ENCODE measurements around the gene TEX2. TPM values are rescaled to one million over a fixed set of nuclear protein-coding genes. Genes with fewer than 3 reads are reported as not detected.

TEX2 gene
- total RNA-seq, 2 donors from 2014 or later, result 42.6 to 44.4 TPM

GRCh38 chr17:64218066-64218465, 45.0 kb downstream of the TEX2 start:
- no peaks in the 10 kb centered on the region for H3K9me3 ChIP-seq
- H3K27me3 ChIP-seq, result no peaks in the 10 kb centered on the region
- no peak overlapping the region for H3K4me3 ChIP-seq
- peak overlapping the region; percentile 71 to 77 for H3K27ac ChIP-seq
- DNase-seq (ENCODE audit: low spot score), result no peak
- peaks cover 10% of the 10 kb centered on the region for H3K36me3 ChIP-seq
- no peak for TF ChIP-seq CTCF (IDR thresholded peaks at IDR 0.05)
- peaks cover 0 to 44% of the 10 kb centered on the region in 2 donors for H3K4me1 ChIP-seq

- Histone ChIP-seq H3K36me3 (peaks cover 18% of the 10 kb centered on the region), H3K27ac (peak overlapping the region; percentile 71 to 77), H3K9me3 (no peaks in the 10 kb centered on the region), H3K27me3 (no peaks in the 10 kb centered on the region), H3K4me1 (peaks cover 0 to 44% of the 10 kb centered on the region in 2 donors), H3K4me3 (no peak overlapping the region)
- no peak for TF ChIP-seq CTCF (IDR thresholded peaks at IDR 0.05)
- DNase-seq (ENCODE audit: low spot score), result no peak
Measured at GRCh38 chr17:64217249-64217691, 45.8 kb downstream of the TEX2 start.

- Histone ChIP-seq H3K27me3 (no peaks in the 10 kb centered on the region), H3K4me3 (no peak overlapping the region), H3K4me1 (peaks cover 0 to 44% of the 10 kb centered on the region in 2 donors), H3K9me3 (no peaks in the 10 kb centered on the region), H3K27ac (peak overlapping the region; percentile 71 to 77), H3K36me3 (peaks cover 22% of the 10 kb centered on the region)
- TF ChIP-seq CTCF (IDR thresholded peaks at IDR 0.05), result peak in 1 of 2 donors; percentile 47
- DNase-seq (ENCODE audit: low spot score), result no peak
Measured at GRCh38 chr17:64216338-64217248, 46.5 kb downstream of the TEX2 start.

- no peak for TF ChIP-seq CTCF (IDR thresholded peaks at IDR 0.05)
- no peak for DNase-seq (ENCODE audit: low spot score)
- no peak overlapping the region for H3K4me3 ChIP-seq
- peaks cover 22% of the 10 kb centered on the region for H3K36me3 ChIP-seq
- no peaks in the 10 kb centered on the region for H3K27me3 ChIP-seq
- peaks cover 0 to 44% of the 10 kb centered on the region in 2 donors for H3K4me1 ChIP-seq
- H3K27ac ChIP-seq, result peak overlapping the region; percentile 71 to 77
- H3K9me3 ChIP-seq, result no peaks in the 10 kb centered on the region
Measured at GRCh38 chr17:64216000-64216337, 47.1 kb downstream of the TEX2 start.

- Histone ChIP-seq H3K4me3 (no peak overlapping the region), H3K36me3 (peaks cover 22% of the 10 kb centered on the region), H3K27me3 (no peaks in the 10 kb centered on the region), H3K9me3 (no peaks in the 10 kb centered on the region), H3K4me1 (peaks cover 0 to 44% of the 10 kb centered on the region in 2 donors), H3K27ac (peak overlapping the region in 1 of 2 donors; percentile 71)
- TF ChIP-seq CTCF (IDR thresholded peaks at IDR 0.05), result no peak
- no peak for DNase-seq (ENCODE audit: low spot score)
Measured at GRCh38 chr17:64214950-64215349, 48.1 kb downstream of the TEX2 start.
